OCI-LY7 (cell line): Measurements from ENCODE around the gene CPNE7. TPM values are rescaled to one million over a fixed set of nuclear protein-coding genes. Genes with fewer than 3 reads are reported as not detected.

Experiments used
- BruUV-seq: library from RNA; stranded (reverse); fragments of 400-500 nt; replicated peaks from 2 replicates; lab custom pipeline; 2021; lab: Mats Ljungman, UMichigan
- CTCF ChIA-PET: fragments of 300-600 bp; sonication (Branson Sonifier 250); formaldehyde crosslinking; loops from one replicate; lab custom pipeline; 2022; ENCODE audit warnings: antibody characterized with exemption; ENCODE audit not compliant: unreplicated experiment; lab: Charles Lee
- POLR2A ChIA-PET: fragments of 300-600 bp; sonication (Branson Sonifier 250); formaldehyde crosslinking; loops from one replicate; lab custom pipeline; 2022; ENCODE audit warnings: antibody characterized with exemption; lab: Charles Lee
- DNase-seq: peaks from one replicate; pipeline ENCODE4 v3.0.0-alpha.2; 2015; ENCODE audit warnings: low spot score
- H2AFZ ChIP-seq: fragments of 200-600 bp; sonication (generic), shearing (Covaris generic); 2 replicates; pipeline ENCODE4 v1.6.1; 2014; ENCODE audit warnings: mild to moderate bottlenecking, antibody characterized with exemption, low read length, moderate library complexity
- H3K27ac ChIP-seq: fragments of 200-600 bp; sonication (generic); 2 replicates; pipeline ENCODE4 v1.5.1; 2014; ENCODE audit warnings: mixed run types, low read depth, mild to moderate bottlenecking, moderate library complexity, low read length, inconsistent platforms; ENCODE audit not compliant: poor library complexity, severe bottlenecking
- H3K36me3 ChIP-seq: fragments of 200-600 bp; sonication (generic); 2 replicates; pipeline ENCODE4 v1.6.1; 2014; ENCODE audit warnings: mild to moderate bottlenecking, antibody characterized with exemption, low read length, moderate library complexity, mixed read lengths; ENCODE audit not compliant: insufficient read depth
- H3K4me1 ChIP-seq: fragments of 200-600 bp; sonication (generic); 2 replicates; pipeline ENCODE4 v1.5.1; 2014; ENCODE audit warnings: mild to moderate bottlenecking, low read length; ENCODE audit not compliant: insufficient read depth, poor library complexity, severe bottlenecking
- H3K4me2 ChIP-seq: fragments of 200-600 bp; sonication (generic); 2 replicates; pipeline ENCODE4 v1.6.1; 2014; ENCODE audit warnings: mild to moderate bottlenecking, low read length
- H3K4me3 ChIP-seq: fragments of 200-600 bp; sonication (generic); 2 replicates; pipeline ENCODE4 v1.5.1; 2014; ENCODE audit warnings: mild to moderate bottlenecking, low read depth, low read length; ENCODE audit not compliant: poor library complexity, severe bottlenecking
- H3K79me2 ChIP-seq: fragments of 200-600 bp; sonication (generic); 2 replicates; pipeline ENCODE4 v1.6.1; 2016; ENCODE audit warnings: low read depth, mild to moderate bottlenecking, low read length, moderate library complexity, mixed read lengths; ENCODE audit not compliant: insufficient read depth
- H3K9me2 ChIP-seq: fragments of 200-600 bp; sonication (generic); 2 replicates; pipeline ENCODE4 v1.6.1; 2016; ENCODE audit warnings: mild to moderate bottlenecking, low read length, mixed read lengths; ENCODE audit not compliant: insufficient read depth
- H3K9me3 ChIP-seq: fragments of 200-600 bp; sonication (generic); 2 replicates; pipeline ENCODE4 v1.6.1; 2014; ENCODE audit warnings: mild to moderate bottlenecking, mixed run types, low read length, mixed read lengths
- H4K20me1 ChIP-seq: fragments of 200-600 bp; sonication (generic); 2 replicates; pipeline ENCODE4 v1.6.1; 2014; ENCODE audit warnings: mild to moderate bottlenecking, antibody characterized with exemption, low read length, moderate library complexity, mixed read lengths; ENCODE audit not compliant: insufficient read depth
- EZH2phosphoT487 ChIP-seq: fragments of 200-600 bp; sonication (generic); IDR thresholded peaks from 2 replicates; pipeline ENCODE4 v1.6.1; 2018; ENCODE audit warnings: low read depth, borderline replicate concordance, mild to moderate bottlenecking, mixed run types, antibody characterized with exemption, low read length, moderate library complexity, mixed read lengths
- intact Hi-C: fragments of 100-400 bp; cut with micrococcal nuclease; formaldehyde crosslinking; loops from one replicate; pipeline ENCODE4 v1.10.0; 2022; ENCODE audit not compliant: unreplicated experiment
- total RNA-seq, 2 experiments: library from RNA; depleted of rRNA in 1 of 2; stranded (reverse); fragments of >200 nt in 1 of 2; shearing (Covaris generic) in 1 of 2; gene quantifications; 2 replicates each; pipeline ENCODE4 v1.2.3, GENCODE V29; 2014 to 2022
- TF ChIP-seq, protein P1 (sequence below): fragments of 200-600 bp; sonication (generic); conservative IDR thresholded peaks from 2 replicates; pipeline ENCODE4 v1.5.1; 2014; ENCODE audit warnings: mild to moderate bottlenecking, antibody characterized with exemption, low read length, moderate library complexity, mixed read lengths

The CPNE7 gene
- total RNA-seq, 2 experiments from 2014 or later: not detected

GRCh38 chr16:89555780-89556179, 19.8 kb upstream of the CPNE7 start:
- Histone ChIP-seq H2AFZ (no peak overlapping the region), H4K20me1 (no peaks in the 10 kb centered on the region), H3K36me3 (peaks cover 48% of the 10 kb centered on the region), H3K4me2 (no peak overlapping the region), H3K79me2 (peaks cover 3% of the 10 kb centered on the region; the same call in 1 of the 2 replicates), H3K9me2 (no peaks in the 10 kb centered on the region), H3K27ac (no peak overlapping the region), H3K4me1 (peaks cover 7% of the 10 kb centered on the region), H3K4me3 (no peak overlapping the region), H3K9me3 (no peaks in the 10 kb centered on the region)
- BruUV-seq: no TSS peak
- TF ChIP-seq, protein P1, sequence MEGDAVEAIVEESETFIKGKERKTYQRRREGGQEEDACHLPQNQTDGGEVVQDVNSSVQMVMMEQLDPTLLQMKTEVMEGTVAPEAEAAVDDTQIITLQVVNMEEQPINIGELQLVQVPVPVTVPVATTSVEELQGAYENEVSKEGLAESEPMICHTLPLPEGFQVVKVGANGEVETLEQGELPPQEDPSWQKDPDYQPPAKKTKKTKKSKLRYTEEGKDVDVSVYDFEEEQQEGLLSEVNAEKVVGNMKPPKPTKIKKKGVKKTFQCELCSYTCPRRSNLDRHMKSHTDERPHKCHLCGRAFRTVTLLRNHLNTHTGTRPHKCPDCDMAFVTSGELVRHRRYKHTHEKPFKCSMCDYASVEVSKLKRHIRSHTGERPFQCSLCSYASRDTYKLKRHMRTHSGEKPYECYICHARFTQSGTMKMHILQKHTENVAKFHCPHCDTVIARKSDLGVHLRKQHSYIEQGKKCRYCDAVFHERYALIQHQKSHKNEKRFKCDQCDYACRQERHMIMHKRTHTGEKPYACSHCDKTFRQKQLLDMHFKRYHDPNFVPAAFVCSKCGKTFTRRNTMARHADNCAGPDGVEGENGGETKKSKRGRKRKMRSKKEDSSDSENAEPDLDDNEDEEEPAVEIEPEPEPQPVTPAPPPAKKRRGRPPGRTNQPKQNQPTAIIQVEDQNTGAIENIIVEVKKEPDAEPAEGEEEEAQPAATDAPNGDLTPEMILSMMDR: no peak
- intact Hi-C loops: no loop called here
- DNase-seq: no peak
- ChIA-PET POLR2A (no interaction called here), CTCF (no interaction called here)

GRCh38 chr16:89556750-89557689, 18.5 kb upstream of the CPNE7 start:
- peaks cover 7% of the 10 kb centered on the region for H4K20me1 ChIP-seq
- no peak overlapping the region for H3K4me2 ChIP-seq
- no peaks in the 10 kb centered on the region for H3K9me2 ChIP-seq
- H3K27ac ChIP-seq: no peak overlapping the region
- no peak overlapping the region for H3K4me3 ChIP-seq
- H3K4me1 ChIP-seq: peaks cover 8% of the 10 kb centered on the region
- H2AFZ ChIP-seq: no peak overlapping the region
- ChIA-PET CTCF (no interaction called here), POLR2A (no interaction called here)
- DNase-seq: peak; percentile 75
- TF ChIP-seq EZH2phosphoT487: no peak
- TF ChIP-seq, protein P1: peak; percentile 90
- no peaks in the 10 kb centered on the region for H3K9me3 ChIP-seq
- BruUV-seq: no TSS peak
- H3K79me2 ChIP-seq: peaks cover 15% of the 10 kb centered on the region
- intact Hi-C loops: loop anchor here (1.0 kb wide), 1 partner anchor 224 kb away; no protein-coding TSS in a partner anchor
- H3K36me3 ChIP-seq: peaks cover 54% of the 10 kb centered on the region
